Smooth muscle cell (in vitro differentiated cells): ENCODE data around the gene ZYX. TPM values are rescaled to one million over a fixed set of nuclear protein-coding genes. Genes with fewer than 3 reads are reported as not detected.

ENCODE experiments used
- DNase-seq: peaks from one replicate; lab custom pipeline; 2025; ENCODE audit not compliant: unreplicated experiment; lab: John Stamatoyannopoulos, UW
- H2AFZ ChIP-seq: fragments of 200-600 bp; sonication (generic); 2 replicates; pipeline ENCODE4 v1.6.0; 2016; ENCODE audit warnings: antibody characterized with exemption, low read depth, mild to moderate bottlenecking
- H3F3A ChIP-seq: fragments of 200-600 bp; sonication (generic); 2 replicates; pipeline ENCODE4 v1.6.0; 2017; ENCODE audit warnings: antibody characterized with exemption, low read depth
- H3K27ac ChIP-seq: fragments of 200-600 bp; sonication (generic); 2 replicates; pipeline ENCODE4 v1.5.1; 2016; ENCODE audit warnings: low read depth, mild to moderate bottlenecking
- H3K27me3 ChIP-seq: fragments of 200-600 bp; sonication (generic); 2 replicates; pipeline ENCODE4 v1.6.1; 2016; ENCODE audit warnings: low read depth, mild to moderate bottlenecking
- H3K36me3 ChIP-seq: fragments of 200-600 bp; sonication (generic); 2 replicates; pipeline ENCODE4 v1.5.1; 2016; ENCODE audit warnings: low read depth
- H3K4me1 ChIP-seq: fragments of 200-600 bp; sonication (generic); 2 replicates; pipeline ENCODE4 v1.5.1; 2016; ENCODE audit warnings: low read depth
- H3K4me2 ChIP-seq: fragments of 200-600 bp; sonication (generic); 2 replicates; pipeline ENCODE4 v1.6.0; 2016; ENCODE audit warnings: mild to moderate bottlenecking
- H3K4me3 ChIP-seq: fragments of 200-600 bp; sonication (generic); 2 replicates; pipeline ENCODE4 v1.5.1; 2016; ENCODE audit warnings: mild to moderate bottlenecking
- H3K79me2 ChIP-seq: fragments of 200-600 bp; sonication (generic); 2 replicates; pipeline ENCODE4 v1.6.0; 2016; ENCODE audit warnings: low read depth, mild to moderate bottlenecking
- H3K9ac ChIP-seq: fragments of 200-600 bp; sonication (generic); 2 replicates; pipeline ENCODE4 v1.6.0; 2016; ENCODE audit warnings: low read depth
- H3K9me3 ChIP-seq: fragments of 200-600 bp; sonication (generic); replicated peaks from 2 replicates; pipeline ENCODE4 v1.5.1; 2016; ENCODE audit warnings: low read depth
- H4K20me1 ChIP-seq: fragments of 200-600 bp; sonication (generic); 2 replicates; pipeline ENCODE4 v1.6.0; 2016; ENCODE audit warnings: low read depth
- WGBS: methylation state at CpG from one replicate; pipeline ENCODE4 v1.1.7; 2016; ENCODE audit warnings: low lambda C conversion rate; 5-methylcytosine and 5-hydroxymethylcytosine counted together
- polyA plus RNA-seq: library from polyadenylated mRNA; unstranded; fragments of >200 nt; fragmentation: Nextera tagmentation; extraction: Ambion mirVana; gene quantifications from 2 replicates; pipeline ENCODE4 v1.2.1, GENCODE V29; 2016
- total RNA-seq: library from RNA; depleted of rRNA; stranded (reverse); fragments of >200 nt; gene quantifications from 2 replicates; pipeline ENCODE4 v1.2.3, GENCODE V29; 2014
- TF ChIP-seq, protein P1 (sequence below): fragments of 200-600 bp; sonication (generic); IDR thresholded peaks from 2 replicates; pipeline ENCODE4 v1.5.1; 2017; ENCODE audit warnings: borderline replicate concordance, mild to moderate bottlenecking, antibody characterized with exemption; ENCODE audit not compliant: insufficient read depth, poor library complexity, severe bottlenecking

ZYX gene
- total and polyA plus RNA-seq, 2 experiments from 2014 or later = 71.1 to 322 TPM

DNA sequence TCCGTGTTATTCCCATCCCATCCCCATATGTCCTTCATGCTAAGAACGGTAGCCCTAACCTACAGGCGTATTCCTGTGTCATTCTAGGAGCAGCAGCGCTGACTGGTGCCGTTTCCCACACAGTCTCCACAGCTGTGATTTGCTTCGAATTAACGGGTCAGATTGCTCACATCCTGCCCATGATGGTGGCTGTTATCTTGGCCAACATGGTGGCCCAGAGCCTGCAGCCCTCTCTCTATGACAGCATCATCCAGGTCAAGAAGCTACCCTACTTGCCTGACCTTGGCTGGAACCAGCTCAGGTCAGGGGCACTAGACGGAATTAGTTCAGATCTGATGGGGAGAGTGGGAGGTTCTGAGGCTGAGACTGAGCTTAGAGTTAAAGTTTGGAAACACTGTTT is 39.3 kb upstream of the ZYX start:
- WGBS = 93% methylated on average over 8 of the region's 8 CpGs
- no peaks in the 10 kb centered on the region for H3K36me3 ChIP-seq

DNA sequence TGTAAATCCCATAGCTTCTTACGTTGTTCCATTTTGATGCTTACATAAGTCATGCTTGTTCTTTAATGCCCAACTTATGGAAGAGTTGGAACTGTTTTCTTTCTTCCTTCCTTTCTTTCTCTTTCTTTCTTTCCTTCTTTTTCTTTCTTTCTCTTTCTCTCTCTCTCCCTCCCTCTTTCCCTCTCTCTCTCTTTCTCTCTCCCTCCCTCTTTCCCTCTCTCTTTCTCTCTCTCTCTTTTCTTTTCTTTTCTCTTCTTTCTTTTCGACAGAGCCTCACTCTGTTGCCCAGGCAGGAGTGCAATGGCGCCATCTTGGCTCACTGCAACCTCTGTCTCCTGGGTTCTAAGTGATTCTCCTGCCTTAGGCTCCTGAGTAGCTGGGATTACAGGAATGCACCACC is 37.5 kb upstream of the ZYX start:
- Histone ChIP-seq H4K20me1 (no peaks in the 10 kb centered on the region), H3K79me2 (no peaks in the 10 kb centered on the region), H3K9me3 (no peaks in the 10 kb centered on the region), H3K4me2 (no peak overlapping the region), H2AFZ (no peak overlapping the region), H3K9ac (no peak overlapping the region), H3K4me1 (peaks cover 3% of the 10 kb centered on the region), H3K36me3 (no peaks in the 10 kb centered on the region), H3K27me3 (peaks cover 19% of the 10 kb centered on the region), H3F3A (no peaks in the 10 kb centered on the region), H3K27ac (no peak overlapping the region), H3K4me3 (no peak overlapping the region)
- no peak for DNase-seq
- TF ChIP-seq, protein P1, sequence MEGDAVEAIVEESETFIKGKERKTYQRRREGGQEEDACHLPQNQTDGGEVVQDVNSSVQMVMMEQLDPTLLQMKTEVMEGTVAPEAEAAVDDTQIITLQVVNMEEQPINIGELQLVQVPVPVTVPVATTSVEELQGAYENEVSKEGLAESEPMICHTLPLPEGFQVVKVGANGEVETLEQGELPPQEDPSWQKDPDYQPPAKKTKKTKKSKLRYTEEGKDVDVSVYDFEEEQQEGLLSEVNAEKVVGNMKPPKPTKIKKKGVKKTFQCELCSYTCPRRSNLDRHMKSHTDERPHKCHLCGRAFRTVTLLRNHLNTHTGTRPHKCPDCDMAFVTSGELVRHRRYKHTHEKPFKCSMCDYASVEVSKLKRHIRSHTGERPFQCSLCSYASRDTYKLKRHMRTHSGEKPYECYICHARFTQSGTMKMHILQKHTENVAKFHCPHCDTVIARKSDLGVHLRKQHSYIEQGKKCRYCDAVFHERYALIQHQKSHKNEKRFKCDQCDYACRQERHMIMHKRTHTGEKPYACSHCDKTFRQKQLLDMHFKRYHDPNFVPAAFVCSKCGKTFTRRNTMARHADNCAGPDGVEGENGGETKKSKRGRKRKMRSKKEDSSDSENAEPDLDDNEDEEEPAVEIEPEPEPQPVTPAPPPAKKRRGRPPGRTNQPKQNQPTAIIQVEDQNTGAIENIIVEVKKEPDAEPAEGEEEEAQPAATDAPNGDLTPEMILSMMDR = no peak
- WGBS = 68% methylated on average over 3 of the region's 3 CpGs

More for the DNA sequence above, 39.3 kb upstream of the ZYX start:
- Histone ChIP-seq H2AFZ (no peak overlapping the region), H3K9ac (no peak overlapping the region), H3K9me3 (no peaks in the 10 kb centered on the region), H3K27me3 (peaks cover 24% of the 10 kb centered on the region), H3F3A (no peaks in the 10 kb centered on the region), H3K4me1 (peaks cover 3% of the 10 kb centered on the region), H4K20me1 (no peaks in the 10 kb centered on the region), H3K4me2 (no peak overlapping the region), H3K79me2 (no peaks in the 10 kb centered on the region), H3K4me3 (no peak overlapping the region), H3K27ac (no peak overlapping the region)
- TF ChIP-seq, protein P1 = no peak
- DNase-seq = no peak

DNA sequence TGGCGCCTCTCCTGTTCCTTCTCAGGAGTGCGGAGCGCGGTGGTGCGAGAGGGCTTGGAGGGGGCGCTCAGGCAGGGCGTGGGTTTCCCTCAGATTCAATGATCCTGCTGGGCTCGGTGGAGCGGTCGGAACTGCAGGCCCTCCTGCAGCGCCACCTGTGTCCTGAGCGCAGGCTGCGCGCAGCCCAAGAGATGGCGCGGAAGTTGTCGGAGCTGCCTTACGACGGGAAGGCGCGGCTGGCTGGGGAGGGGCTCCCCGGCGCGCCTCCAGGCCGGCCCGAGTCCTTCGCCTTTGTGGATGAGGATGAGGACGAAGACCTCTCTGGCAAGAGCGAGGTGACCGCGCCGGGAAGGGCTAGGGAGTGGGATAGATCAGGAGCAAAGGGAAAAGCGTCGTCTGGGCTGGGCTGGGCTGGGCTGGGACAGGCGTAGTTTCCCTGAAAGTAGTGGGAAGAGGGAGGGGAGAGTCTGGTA is 35.7 kb upstream of the ZYX start:
- WGBS = 3% methylated on average over 32 of the region's 35 CpGs
- H3K4me2 ChIP-seq = peak overlapping the region; percentile 84
- peak overlapping the region; percentile 95 for H2AFZ ChIP-seq
- H3K79me2 ChIP-seq = no peaks in the 10 kb centered on the region
- peaks cover 19% of the 10 kb centered on the region for H3K27me3 ChIP-seq
- TF ChIP-seq, protein P1 = peak; percentile 39
- H4K20me1 ChIP-seq = no peaks in the 10 kb centered on the region
- H3K9me3 ChIP-seq = no peaks in the 10 kb centered on the region
- H3K9ac ChIP-seq = no peak overlapping the region
- DNase-seq = no peak
- H3K36me3 ChIP-seq = no peaks in the 10 kb centered on the region
- peak overlapping the region; percentile 43 for H3K4me3 ChIP-seq
- peaks cover 3% of the 10 kb centered on the region for H3K4me1 ChIP-seq
- H3F3A ChIP-seq = no peaks in the 10 kb centered on the region
- H3K27ac ChIP-seq = no peak overlapping the region

DNA sequence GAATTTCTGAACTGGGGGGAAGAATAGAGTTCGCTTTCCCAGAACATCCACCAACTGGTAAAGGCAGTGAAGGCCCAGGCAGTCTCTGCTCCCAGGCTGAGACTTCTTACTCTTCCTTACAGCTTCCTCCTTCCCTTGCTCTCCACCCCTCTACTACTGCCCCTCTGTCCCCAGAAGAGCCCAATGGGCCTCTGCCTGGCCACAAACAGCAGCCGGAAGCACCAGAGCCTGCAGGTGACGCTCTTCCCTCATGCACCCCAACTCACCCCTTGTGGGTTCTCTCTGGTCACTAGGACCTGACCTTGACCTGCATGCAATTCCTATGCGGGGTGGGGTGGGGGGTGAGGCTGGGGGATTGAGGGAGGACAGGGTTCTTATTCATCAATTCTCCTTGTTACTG is 35.1 kb upstream of the ZYX start:
- H3K9ac ChIP-seq = no peak overlapping the region

More for the DNA sequence above, 35.1 kb upstream of the ZYX start:
- Histone ChIP-seq H3K36me3 (no peaks in the 10 kb centered on the region), H3K4me2 (no peak overlapping the region), H3K27ac (no peak overlapping the region), H2AFZ (no peak overlapping the region), H4K20me1 (no peaks in the 10 kb centered on the region), H3K4me3 (no peak overlapping the region), H3K79me2 (no peaks in the 10 kb centered on the region), H3K9me3 (no peaks in the 10 kb centered on the region), H3F3A (no peaks in the 10 kb centered on the region), H3K27me3 (peaks cover 19% of the 10 kb centered on the region), H3K4me1 (peaks cover 3% of the 10 kb centered on the region)
- TF ChIP-seq, protein P1 = no peak
- no peak for DNase-seq
- 89% methylated on average over 4 of the region's 4 CpGs for WGBS
